GM12891 (cell line): ENCODE measurements around the gene DHRSX.
"Not testable (repeated sequence)": the region's sequence is repeated elsewhere in the genome, so short reads cannot be mapped to it uniquely, and the experiment has no call there.

Experiments
- DNase-seq: peaks from one replicate; pipeline ENCODE4 v3.0.0; 2011; ENCODE audit warnings: low spot score; ENCODE audit not compliant: insufficient read length
- FAIRE-seq: peaks from 2 replicates; lab custom pipeline; 2011; peaks lifted over from hg19 to GRCh38; lab: Jason Lieb, UNC
- PAX5 ChIP-seq: IDR thresholded peaks from 2 replicates; pipeline ENCODE4 v1.6.1; 2011; ENCODE audit warnings: low read length, moderate library complexity, mild to moderate bottlenecking; ENCODE audit not compliant: insufficient read depth, severe bottlenecking
- POLR2A ChIP-seq: IDR thresholded peaks from 2 replicates; pipeline ENCODE4 v1.6.1; 2011; ENCODE audit warnings: low read depth, low read length, control low read depth
- POLR2AphosphoS5 ChIP-seq: IDR thresholded peaks from 2 replicates; pipeline ENCODE4 v1.6.1; 2011; ENCODE audit warnings: low read depth, low read length, control low read depth
- POU2F2 ChIP-seq: IDR thresholded peaks from 2 replicates; pipeline ENCODE4 v1.6.1; 2011; ENCODE audit warnings: low read depth, mild to moderate bottlenecking, control low read depth, low read length, moderate library complexity
- SPI1 ChIP-seq: IDR thresholded peaks from 2 replicates; pipeline ENCODE4 v1.6.1; 2011; ENCODE audit warnings: low read depth, low read length, control low read depth
- TAF1 ChIP-seq: IDR thresholded peaks from 2 replicates; pipeline ENCODE4 v1.6.1; 2011; ENCODE audit warnings: low read depth, low read length, control low read depth

The DHRSX gene

GRCh38 chrX:2226182-2226581 lies 274.6 kb downstream of the DHRSX start:
- FAIRE-seq (no peak), DNase-seq (no peak)
- TF ChIP-seq PAX5 (no peak), POLR2A (no peak), TAF1 (no peak), POU2F2 (no peak), SPI1 (no peak), POLR2AphosphoS5 (no peak)

DNA sequence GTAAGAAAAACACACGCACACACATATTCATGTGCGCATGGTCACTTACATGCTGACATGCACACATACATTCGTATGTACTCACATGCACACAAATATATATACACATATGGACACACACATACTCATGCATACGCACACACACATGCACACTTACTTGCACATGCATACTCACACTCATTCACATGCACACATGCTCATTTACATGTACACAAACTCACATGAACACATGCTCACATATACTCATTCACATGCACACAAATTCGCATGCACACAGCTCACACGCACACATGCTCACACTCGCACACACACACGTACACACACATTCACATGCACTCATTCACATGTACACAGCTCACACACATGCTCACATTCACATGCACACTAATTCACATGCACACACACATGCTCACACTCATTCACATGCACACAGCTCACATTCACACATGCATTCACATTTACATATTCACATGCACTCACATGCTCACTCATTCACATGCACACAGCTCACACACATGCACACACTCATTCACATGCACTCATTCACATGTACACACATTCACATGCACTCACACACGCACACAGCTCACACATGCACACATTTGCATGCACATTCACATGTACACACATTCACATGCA lies 276.1 kb downstream of the DHRSX start:
- FAIRE-seq, result peak; percentile 96
- no peak for DNase-seq
- TF ChIP-seq SPI1 (no peak), POLR2AphosphoS5 (no peak)

DNA sequence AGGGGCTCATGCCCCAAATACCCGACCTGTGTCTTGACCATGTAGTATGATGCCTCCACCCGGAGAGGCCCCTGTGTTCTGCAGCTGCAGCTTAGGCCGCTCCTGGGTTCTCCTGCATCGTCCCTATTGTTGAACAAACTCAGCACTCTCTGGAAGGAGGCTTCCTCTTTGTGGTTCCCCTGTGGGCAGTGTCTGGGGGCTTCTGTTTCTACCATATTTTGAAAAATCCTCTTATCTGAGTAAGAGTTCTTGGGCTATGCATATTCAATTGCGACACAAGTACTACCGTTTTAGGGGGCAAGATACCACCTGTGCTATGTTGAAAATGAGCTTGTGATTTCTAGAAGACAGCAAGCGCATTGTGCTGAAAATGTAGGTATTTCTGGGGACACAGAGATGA lies 276.6 kb downstream of the DHRSX start:
- TF ChIP-seq POLR2A, result no peak
- no peak for TF ChIP-seq POU2F2
- no peak for TF ChIP-seq SPI1
- no peak for TF ChIP-seq PAX5
- no peak for TF ChIP-seq TAF1
- no peak for TF ChIP-seq POLR2AphosphoS5
- DNase-seq, result no peak
- FAIRE-seq, result no peak

DNA sequence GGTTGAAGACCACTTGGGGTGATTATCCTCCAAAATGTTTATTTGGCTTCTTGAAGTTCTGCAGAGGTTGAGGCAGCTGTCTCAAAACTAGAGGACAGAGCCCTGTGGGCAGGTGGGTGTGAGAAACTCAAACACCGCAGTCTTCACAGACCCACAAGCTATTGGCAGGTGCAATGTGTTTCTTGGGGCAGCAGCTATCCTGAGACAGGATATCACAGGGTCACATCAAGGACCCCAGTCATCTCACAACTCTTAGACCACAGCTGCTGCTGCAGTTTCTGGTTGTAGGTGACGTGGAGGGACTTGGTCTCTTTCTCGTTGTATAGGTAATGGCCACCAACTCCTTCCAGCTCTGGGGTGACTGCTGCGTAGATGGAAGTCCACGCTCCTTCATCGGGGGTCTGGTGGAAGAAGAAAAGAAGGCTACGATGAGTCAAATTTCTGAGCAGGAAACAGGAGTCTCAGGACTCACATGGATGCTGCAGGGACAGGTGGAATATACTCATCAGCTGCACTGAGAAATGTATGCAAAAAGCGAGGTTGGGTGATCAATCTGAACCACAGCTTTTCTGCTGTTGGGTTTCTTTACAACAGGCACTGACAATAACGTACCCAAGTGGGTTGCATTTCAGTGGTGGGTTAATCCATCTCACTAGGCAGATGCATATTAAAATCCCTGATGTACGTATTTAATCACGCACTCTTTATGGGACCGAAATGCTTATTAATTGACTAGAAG lies 279.8 kb downstream of the DHRSX start:
- FAIRE-seq (peak; percentile 62), DNase-seq (peak; percentile 43)
- TF ChIP-seq TAF1, result no peak
- TF ChIP-seq POU2F2, result peak; percentile 83; the same call in 1 of the 2 replicates

- no peak for TF ChIP-seq TAF1
- TF ChIP-seq POLR2A, result no peak
- no peak for TF ChIP-seq SPI1
- TF ChIP-seq POLR2AphosphoS5, result no peak
- no peak for TF ChIP-seq PAX5
- no peak for TF ChIP-seq POU2F2
- DNase-seq (no peak), FAIRE-seq (peak; percentile 69)
Observed at GRCh38 chrX:2220296-2220695, 280.5 kb downstream of the DHRSX start.

DNA sequence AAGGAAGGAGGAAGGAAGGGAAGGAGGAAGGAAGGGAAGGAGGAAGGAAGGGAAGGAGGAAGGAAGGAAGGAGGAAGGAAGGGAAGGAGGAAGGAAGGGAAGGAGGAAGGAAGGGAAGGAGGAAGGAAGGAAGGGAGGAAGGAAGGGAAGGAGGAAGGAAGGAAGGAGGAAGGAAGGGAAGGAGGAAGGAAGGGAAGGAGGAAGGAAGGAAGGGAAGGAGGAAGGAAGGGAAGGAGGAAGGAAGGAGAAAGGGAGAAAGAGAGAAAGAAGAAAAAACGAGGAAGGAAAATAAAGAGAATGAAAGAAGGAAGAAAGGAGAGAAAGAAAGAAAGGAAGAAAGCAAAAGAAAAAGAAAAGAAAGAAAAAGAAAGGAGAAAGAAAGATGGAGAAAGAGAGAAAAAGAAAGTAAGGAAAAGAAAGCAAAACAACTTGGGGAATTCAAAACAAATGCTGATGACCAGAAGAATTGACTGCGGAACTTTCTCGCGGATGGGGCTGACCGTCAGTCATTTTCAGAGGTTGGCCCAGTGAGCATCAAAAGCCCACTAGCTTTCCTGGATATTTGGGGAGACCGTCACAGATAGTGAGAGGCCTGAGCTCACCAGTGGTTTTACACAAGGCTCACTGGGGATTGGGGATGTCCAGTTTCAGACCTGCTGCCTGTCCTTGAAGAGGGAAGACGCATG lies 286.5 kb downstream of the DHRSX start:
- not testable (repeated sequence) for FAIRE-seq, DNase-seq

- DNase-seq, FAIRE-seq: not testable (repeated sequence)
Observed at GRCh38 chrX:2211667-2212066, 289.1 kb downstream of the DHRSX start.

- TF ChIP-seq TAF1 (no peak), PAX5 (no peak), POU2F2 (no peak), POLR2AphosphoS5 (no peak), SPI1 (no peak), POLR2A (no peak)
- DNase-seq (no peak), FAIRE-seq (no peak)
Observed at GRCh38 chrX:2193273-2193592, 307.5 kb downstream of the DHRSX start.

DNA sequence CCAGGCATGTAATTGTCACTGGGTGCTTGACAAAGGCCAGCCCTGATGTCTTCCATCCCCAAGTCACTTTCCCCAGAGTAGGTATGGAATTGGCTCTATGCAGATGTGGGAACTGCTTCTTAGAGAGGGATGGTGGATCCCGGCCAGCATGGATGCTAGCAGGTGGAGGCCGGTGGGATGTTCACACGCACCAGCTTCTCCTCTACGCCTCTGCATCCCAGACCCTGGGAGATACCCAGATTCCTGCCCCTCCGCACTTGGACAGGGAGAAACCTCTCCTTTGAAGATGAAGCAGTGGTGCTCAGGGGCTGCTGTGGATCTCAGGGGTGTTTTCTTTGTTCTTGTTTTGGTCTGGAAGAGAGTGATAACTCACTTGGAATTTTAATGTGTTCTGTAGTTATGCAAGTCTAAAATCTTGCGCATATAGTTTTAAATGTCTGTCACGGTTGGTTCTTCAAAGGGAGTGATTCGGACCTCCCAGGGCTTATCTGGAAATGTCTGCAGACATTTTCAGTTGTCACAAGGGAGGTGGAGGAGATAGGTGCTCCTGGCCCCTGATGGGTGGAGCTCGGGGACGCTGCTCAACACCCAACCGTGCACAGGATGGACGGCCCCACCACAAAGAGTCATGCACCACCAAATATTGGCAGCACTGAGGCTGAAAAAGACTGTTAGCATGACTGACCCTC lies 308.0 kb downstream of the DHRSX start:
- FAIRE-seq, result no peak
- TF ChIP-seq SPI1 (no peak), PAX5 (no peak), POLR2A (no peak), POLR2AphosphoS5 (no peak), TAF1 (no peak), POU2F2 (no peak)
- peak; percentile 27 for DNase-seq

- TF ChIP-seq POLR2A (no peak), PAX5 (no peak), TAF1 (no peak), POLR2AphosphoS5 (no peak), POU2F2 (no peak), SPI1 (no peak)
- FAIRE-seq (no peak), DNase-seq (no peak)
Observed at GRCh38 chrX:2188840-2189239, 311.9 kb downstream of the DHRSX start.
